HG02610 (cell line): Measurements from ENCODE around the gene LRWD1.
"Not testable (repeated sequence)": the region's sequence is repeated elsewhere in the genome, so short reads cannot be mapped to it uniquely, and the experiment has no call there.

Experiments used
- ATAC-seq: cut with Tn5 transposase; IDR thresholded peaks from one replicate; pipeline ENCODE4 v1.9.1; 2021; ENCODE audit warnings: mild to moderate bottlenecking, moderate library complexity; ENCODE audit not compliant: unreplicated experiment

LRWD1 gene

DNA sequence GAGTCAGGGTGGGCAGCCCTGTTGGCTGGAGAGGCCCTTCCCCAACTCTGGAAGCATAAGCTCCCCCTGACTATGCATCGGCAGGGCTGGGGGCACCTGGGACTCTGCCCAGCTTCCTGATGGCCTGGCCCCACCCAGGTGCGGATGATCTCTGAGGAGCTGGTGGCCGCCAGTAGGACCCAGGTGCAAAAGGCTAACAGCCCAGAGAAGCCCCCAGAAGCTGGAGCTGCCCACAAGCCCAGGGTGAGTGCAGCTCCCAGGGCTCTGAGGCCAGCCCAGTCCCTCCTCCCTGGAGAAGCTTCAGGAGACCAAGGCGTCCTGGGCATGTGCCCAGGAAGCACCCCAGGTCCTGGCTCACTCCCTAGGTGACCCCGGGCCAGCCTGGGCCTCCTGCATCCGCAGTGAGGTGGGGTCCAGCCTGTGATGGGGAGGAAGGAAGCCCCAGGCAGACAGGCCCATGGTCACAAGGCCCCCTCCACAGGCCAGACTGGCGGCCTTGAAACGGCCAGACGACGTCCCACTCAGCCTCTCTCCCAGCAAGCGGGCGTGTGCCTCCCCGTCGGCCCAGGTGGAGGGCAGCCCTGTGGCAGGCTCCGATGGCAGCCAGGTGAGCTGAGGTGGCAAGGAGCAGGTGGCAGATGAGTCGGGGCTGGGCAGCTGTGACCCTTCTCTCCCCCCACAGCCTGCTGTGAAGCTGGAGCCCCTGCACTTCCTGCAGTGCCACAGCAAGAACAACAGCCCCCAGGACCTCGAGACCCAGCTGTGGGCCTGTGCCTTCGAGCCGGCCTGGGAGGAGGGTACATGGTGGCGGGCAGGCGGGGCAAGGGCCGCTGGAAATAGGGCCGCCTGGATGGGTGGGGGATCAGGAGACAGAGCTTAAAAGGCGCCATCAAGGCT lies 3.0 kb downstream of the LRWD1 start:
- no peak for ATAC-seq

DNA sequence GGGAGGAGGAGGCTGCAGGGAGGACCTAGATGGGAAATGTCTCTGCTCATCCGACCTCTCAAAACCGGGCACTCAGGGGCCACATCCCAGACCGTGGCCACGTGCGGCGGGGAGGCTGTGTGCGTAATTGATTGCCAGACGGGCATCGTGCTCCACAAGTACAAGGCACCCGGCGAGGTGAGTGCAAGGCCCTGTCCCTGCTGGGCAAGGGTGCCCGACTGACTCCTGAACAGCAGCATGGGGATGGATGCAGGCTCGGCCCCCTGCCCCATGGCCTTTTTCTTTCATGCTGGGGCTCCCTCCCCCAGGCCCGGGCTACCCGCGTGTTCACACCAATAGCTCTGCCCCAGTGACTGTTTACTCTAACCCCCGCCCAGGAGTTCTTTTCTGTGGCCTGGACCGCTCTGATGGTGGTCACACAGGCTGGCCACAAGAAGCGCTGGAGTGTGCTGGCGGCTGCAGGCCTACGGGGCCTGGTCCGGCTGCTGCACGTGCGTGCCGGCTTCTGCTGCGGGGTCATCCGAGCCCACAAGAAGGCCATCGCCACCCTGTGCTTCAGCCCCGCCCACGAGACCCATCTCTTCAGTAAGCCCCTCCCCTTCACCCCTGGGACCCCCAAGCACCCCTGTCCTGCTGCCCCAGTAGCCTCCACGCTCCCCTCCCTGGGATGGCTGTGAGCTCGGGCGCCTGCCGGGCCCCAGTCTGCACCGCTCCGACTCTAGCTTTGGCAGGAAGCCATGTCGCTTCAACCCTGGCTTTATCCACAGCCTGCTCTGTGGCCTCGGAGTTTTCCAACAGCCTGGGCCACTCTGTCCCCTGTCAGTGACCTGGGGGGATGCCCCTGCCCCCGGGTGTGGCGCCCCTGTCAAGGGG lies 3.9 kb downstream of the LRWD1 start:
- ATAC-seq: no peak

DNA sequence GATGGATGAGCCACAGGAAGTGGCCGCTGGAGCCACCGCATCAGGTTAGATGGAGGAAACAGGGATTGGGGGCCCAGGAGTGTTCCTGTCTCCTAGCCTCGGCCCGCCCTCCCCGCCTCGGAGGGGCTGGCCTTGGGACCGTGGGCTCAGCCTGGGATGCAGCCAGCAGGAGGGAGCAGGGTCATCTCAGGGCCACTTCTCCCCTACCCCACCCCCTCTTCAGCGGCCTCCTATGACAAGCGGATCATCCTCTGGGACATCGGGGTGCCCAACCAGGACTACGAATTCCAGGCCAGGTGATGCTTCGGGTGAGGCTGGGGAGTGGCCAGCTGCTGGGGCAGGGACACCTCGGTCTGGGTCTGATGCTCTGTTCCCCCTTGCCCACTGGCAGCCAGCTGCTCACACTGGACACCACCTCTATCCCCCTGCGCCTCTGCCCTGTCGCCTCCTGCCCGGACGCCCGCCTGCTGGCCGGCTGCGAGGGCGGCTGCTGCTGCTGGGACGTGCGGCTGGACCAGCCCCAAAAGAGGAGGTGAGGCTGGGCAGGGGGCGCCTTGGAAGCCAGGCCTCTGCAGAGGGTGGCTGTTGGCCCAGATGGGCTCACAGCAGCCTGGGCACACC lies 4.7 kb downstream of the LRWD1 start:
- no peak for ATAC-seq

DNA sequence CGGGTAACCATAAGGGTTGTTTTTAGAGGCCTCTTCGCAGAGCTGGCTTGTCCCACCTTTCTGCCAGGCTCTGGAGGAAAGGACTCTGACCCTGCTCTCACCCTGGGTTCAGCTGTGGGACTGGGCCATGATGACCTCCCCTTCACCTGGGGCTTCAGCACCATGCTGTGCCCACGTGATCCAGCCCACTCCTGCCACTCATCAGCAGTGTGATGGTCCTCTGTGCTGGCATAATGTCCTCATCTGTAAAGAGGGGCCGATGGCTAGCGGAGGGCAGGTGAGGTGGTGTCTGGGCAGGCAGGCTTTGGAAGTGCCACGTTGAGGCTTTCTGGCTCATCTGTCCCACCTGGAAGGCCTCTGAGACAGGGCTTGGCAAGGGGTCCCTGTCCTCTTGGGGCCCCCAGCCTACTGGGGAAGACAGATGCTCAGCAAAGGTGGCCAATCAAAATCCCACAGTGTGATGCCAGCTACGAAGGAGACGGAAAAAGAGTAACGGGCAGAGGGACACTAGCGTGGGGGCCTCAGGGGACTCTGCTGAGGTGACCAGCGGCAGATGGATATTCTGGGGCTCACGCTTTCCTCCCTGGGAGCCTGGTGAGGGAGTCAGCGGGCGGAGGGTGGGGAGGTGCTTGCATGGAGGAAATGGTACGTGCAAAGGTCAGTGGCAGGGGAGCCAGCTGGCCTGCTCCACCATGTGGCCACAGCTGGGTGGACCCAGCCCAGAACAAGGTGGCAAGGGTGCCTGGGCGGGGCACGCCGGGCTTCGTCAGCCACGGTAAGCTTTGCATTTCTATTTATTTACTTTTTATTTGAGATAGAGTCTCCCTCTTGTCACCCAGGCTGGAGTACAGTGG lies 5.4 kb downstream of the LRWD1 start:
- ATAC-seq: no peak

GRCh38 chr7:102471791-102472125 lies 7.0 kb downstream of the LRWD1 start:
- no peak for ATAC-seq

GRCh38 chr7:102472126-102473041 lies 7.6 kb downstream of the LRWD1 start:
- no peak for ATAC-seq

DNA sequence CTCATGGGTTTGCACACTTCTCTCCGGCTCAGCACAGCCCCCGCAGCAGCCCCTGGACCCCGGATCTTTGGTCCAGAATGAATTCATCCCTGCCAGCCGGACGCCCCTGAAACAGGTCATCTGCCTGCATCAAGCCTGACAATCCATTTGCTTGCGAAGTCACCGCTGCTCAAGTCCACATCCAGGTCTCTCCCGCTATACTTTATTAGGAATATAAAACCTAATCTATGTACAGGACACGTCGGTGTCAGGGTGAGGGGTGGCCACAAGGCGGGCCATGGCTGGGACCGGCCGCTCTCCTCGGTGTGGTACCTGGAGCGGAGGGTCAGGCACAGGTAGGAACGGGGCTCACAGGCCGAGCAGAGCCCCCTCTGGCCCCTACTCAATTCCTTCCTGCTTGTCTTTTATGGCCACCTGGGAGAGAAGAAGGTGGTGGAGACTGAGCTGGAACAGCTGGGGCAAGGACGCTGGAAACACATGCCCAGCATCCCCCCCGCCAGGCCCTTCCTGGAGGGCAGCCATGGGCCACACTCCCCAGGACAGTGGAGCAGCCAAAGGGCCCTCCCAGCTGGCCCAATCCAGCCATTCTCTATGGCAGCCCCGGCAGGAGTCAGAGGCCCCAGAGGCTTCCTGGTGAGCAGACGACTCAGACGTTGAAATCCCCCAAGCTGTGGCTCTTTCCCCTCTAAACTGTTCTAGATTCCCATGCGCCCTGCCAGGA lies 8.6 kb downstream of the LRWD1 start:
- no peak for ATAC-seq

DNA sequence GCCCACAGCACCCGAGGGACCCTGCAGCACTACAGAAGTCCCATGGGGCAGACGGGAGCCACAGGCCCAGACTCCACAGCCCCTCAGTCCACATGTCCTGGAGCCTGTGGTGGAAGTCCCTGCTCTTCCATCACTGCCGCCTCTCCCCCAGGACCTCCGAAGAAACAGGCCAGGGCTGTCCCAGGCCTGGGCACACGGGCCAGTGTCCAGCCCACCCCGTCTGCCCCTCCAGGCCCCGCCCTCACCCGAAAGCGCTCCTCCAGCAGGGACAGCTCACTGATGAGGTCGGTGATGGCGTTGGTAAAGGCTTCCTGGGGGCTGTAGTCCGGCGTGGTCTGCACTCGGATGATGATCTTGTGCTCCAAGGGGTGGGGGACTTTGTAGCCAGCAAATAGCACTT lies 9.3 kb downstream of the LRWD1 start:
- not testable (repeated sequence) for ATAC-seq

- ATAC-seq: not testable (repeated sequence)
Measured at GRCh38 chr7:102474736-102475435, 10.1 kb downstream of the LRWD1 start.

DNA sequence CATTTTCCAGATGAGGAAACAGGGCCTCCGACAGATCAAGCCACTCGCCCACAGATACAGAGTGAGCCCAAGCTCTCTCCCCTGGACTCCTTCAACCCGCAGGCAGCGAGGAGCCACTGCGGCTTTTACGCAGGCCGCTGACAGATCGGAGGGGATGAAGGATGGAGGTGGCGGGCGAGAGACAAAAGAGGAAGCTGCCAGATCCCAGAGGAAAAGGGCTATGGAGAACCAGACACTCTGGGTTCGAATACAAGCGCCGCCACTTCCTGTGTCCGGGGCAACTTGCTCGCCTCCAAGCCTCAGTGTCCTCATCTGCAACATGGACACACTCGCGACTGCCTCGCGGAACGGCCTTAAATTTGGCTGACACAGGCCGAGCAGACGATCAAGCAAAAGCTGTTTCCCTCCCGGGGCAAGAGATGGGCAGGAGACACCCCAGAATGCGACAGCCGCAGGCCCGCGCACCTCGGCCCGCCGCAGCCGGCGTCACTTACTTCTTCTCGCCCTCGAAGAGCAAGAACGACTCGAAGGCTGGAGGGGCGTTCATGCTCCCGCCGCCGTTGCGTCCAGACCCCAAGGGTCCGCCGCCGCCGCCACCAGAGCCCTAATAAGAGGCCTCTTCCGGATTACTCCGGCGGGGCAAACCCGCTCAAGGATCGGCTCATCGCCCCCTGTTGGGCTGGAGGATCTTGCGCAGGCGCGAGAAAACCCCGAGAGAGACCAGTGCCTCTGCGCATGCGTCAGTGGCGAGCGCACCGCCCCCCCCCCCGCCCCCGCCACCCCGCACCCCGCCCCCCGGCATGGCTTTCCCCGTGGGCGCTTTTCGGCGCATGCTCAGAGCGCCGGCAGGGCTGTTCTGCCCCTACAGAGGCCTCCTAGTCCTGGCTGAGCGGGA lies 13.8 kb downstream of the LRWD1 start, which contains the start of gene POLR2J:
TSS of gene POLR2J (minus strand) at position 609 of the 895 bp plus-strand sequence. CDS start at position 547, 62 bp downstream.
- peak; percentile 73 for ATAC-seq

GRCh38 chr7:102479209-102479584 lies 14.4 kb downstream of the LRWD1 start:
- ATAC-seq: peak; percentile 21

DNA sequence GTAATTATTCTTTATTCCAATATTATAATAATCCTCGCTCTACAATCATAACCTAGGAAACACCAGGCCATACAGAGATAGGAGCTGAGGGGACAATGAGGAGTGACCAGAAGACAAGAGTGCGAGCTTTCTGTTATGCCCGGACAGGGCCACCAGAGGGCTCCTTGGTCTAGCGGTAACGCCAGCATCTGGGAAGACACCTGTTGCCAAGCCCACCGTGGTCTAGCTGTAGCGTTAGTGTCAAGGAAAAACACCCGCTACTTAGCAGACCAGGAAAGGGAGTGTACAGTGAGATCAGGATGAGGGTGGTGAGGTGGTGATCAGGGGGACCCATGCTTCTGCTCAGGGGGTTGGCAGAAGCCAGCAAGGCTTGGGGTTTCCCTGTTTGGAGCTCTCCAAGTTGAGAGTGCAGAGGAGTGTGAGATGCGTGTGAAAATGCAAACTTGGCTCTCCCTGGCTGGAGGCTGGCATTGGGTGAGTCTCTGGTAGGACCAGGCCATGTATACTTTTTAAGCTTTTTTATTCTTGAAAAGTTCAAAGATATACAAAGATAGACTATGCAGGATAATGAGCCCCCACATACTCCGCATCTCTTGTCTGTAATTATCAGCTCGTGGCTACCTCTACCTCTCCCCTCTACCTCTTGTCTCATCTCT lies 15.3 kb downstream of the LRWD1 start:
- not testable (repeated sequence) for ATAC-seq

DNA sequence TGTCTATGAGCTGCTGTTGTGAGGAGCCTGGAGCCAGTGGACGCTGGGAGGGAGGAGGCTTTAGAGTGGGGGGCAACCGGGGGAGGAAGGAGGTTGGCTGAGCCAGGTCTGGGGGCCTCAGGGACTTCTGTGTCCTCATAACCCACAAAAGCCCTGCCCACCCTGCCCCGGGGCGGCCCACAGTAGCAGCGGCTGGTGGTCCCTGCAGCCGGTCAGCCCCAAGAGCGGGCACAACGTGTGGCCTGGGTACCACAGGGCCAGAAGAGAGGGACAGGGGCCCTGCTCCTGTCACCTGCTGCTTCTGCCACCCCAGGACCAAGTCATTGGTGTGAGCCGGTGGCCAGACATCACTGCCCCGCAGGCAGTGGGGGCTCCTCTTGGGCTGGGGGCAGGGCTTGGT lies 17.2 kb downstream of the LRWD1 start:
- not testable (repeated sequence) for ATAC-seq

DNA sequence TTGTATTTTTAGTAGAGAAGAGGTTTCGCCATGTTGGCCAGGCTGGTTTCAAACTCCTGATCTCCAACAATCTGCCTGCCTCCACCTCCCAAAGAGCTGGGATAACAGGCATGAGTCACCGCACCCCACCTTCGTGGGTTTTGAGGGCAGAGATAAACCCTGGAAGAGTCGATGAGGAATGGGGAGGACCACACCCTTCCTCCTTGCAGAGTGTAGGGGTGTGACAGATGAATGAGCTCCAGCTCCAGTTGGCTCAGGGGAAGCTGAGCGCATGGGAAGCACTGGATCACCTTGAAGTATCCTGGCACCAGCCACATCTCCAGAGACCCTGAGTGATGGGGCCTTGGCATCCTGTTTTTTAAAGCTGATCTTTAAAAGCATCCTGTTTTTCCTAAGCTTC lies 19.5 kb downstream of the LRWD1 start:
- ATAC-seq: not testable (repeated sequence)

- ATAC-seq: peak; percentile 40
Measured at GRCh38 chr7:102490529-102491075, 25.8 kb downstream of the LRWD1 start.

DNA sequence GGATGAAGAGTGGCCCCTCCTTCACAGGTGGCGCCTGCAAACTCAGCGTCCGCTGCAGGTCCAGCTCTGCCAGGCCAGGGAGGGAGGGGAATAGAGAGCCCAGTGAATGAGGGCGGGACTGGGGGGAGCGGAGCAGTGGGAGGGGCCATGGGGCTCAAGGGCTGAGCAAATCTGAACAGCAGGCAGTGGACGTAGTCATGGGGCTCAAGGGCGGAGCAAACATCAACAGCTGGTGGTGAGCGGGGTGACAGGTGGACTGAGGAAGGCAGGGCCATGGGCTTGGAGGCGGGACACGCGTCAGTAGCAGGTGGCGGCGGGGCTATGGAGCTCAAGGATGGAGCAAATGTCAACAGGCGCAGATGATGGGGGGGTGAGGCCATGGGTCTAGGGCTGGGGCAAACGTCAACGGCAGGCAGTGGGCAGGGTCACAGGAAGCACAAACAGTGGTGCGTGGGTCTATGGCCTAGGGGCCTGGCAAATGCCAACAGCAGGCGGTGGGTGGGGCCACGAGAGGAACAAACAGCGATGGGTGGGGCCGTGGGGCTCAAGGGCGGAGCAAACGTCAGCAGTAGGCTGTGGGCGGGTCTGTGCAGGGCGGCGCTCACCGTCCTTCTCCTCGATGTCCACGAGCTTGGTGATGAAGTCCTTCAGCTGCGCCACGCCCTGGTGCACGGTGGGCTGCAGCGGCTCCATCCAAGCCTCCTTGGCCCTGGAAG lies 28.6 kb downstream of the LRWD1 start:
- peak; percentile 36 for ATAC-seq
